WERI-Rb-1 (cell line): Measurements from ENCODE around the gene MAN2B1.
"Not testable (repeated sequence)": the region's sequence is repeated elsewhere in the genome, so short reads cannot be mapped to it uniquely, and the experiment has no call there.

Experiments
- DNase-seq: peaks from one replicate; pipeline ENCODE4 v3.0.0-alpha.2; 2020
- H3K27ac ChIP-seq: fragments of 250-450 bp; sonication (Bioruptor Pico); 2 replicates; pipeline ENCODE4 v1.5.1; 2020; ENCODE audit warnings: mild to moderate bottlenecking, moderate library complexity
- H3K27me3 ChIP-seq: fragments of 250-450 bp; sonication (Bioruptor Pico); 2 replicates; pipeline ENCODE4 v1.5.1; 2021; ENCODE audit warnings: mild to moderate bottlenecking, low read depth, moderate library complexity; ENCODE audit not compliant: insufficient read depth, severe bottlenecking
- H3K36me3 ChIP-seq: fragments of 250-450 bp; sonication (Bioruptor Pico); 2 replicates; pipeline ENCODE4 v1.5.1; 2020; ENCODE audit warnings: mild to moderate bottlenecking, moderate library complexity
- H3K4me3 ChIP-seq: 2 replicates; pipeline ENCODE4 v1.5.1; 2011; ENCODE audit warnings: low read depth, mild to moderate bottlenecking, control low read depth, low read length
- H3K9me3 ChIP-seq: fragments of 250-450 bp; sonication (Bioruptor Pico); 2 replicates; pipeline ENCODE4 v1.5.1; 2021; ENCODE audit warnings: mild to moderate bottlenecking, moderate library complexity; ENCODE audit not compliant: severe bottlenecking
- CTCF ChIP-seq: IDR thresholded peaks from 2 replicates; pipeline ENCODE4 v1.5.1; 2011; ENCODE audit warnings: low read depth, mild to moderate bottlenecking, control low read depth, inconsistent platforms, low read length

MAN2B1 gene

GRCh38 chr19:12628040-12629022, 38.2 kb downstream of the MAN2B1 start:
- Histone ChIP-seq H3K27me3 (no peaks in the 10 kb centered on the region), H3K27ac (no peak overlapping the region), H3K36me3 (peaks cover 69% of the 10 kb centered on the region), H3K4me3 (no peak overlapping the region), H3K9me3 (peaks cover 18% of the 10 kb centered on the region)
- TF ChIP-seq CTCF, result no peak
- no peak for DNase-seq

GRCh38 chr19:12626958-12627357, 39.6 kb downstream of the MAN2B1 start:
- Histone ChIP-seq H3K4me3 (no peak overlapping the region), H3K9me3 (peaks cover 18% of the 10 kb centered on the region), H3K27ac (no peak overlapping the region), H3K36me3 (peaks cover 68% of the 10 kb centered on the region), H3K27me3 (no peaks in the 10 kb centered on the region)
- DNase-seq, result no peak
- TF ChIP-seq CTCF, result no peak

DNA sequence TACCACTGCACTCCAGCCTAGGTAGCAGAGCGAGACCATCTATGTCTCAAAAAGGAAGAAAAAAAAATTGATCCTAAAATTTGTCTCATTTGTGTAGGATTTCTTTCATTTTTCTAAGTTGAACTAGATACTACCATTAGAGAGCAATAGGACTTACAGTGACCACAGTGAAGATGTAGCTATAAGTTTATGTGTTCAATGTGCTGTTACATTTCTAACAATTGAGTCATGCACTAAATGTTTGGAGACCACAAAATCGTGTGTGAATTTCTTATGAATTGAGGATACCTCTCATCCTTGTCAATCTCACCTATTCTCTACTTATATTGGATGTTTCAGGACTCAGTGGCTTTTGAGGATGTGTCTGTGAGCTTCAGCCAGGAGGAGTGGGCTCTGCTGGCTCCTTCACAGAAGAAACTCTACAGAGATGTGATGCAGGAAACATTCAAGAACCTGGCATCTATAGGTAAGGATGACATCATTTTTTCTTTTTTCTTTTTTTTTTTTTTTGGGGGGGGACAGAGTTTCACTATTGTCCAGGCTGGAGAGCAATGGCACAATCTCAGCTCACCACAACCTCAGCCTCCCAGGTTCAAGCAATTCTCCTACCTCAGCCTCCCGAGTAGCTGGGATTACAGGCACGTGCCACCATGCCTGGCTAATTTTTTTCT, 43.0 kb downstream of the MAN2B1 start:
- Histone ChIP-seq H3K27ac (no peak overlapping the region), H3K9me3 (peaks cover 14% of the 10 kb centered on the region), H3K4me3 (no peak overlapping the region), H3K27me3 (no peaks in the 10 kb centered on the region), H3K36me3 (peaks cover 51% of the 10 kb centered on the region)
- DNase-seq, result no peak
- TF ChIP-seq CTCF, result no peak

- Histone ChIP-seq H3K36me3 (peaks cover 30% of the 10 kb centered on the region), H3K27ac (peak overlapping the region; percentile 83)
- H3K9me3 ChIP-seq, H3K4me3 ChIP-seq, DNase-seq, H3K27me3 ChIP-seq: not testable (repeated sequence)
Measured at GRCh38 chr19:12621253-12622024, 45.1 kb downstream of the MAN2B1 start.

DNA sequence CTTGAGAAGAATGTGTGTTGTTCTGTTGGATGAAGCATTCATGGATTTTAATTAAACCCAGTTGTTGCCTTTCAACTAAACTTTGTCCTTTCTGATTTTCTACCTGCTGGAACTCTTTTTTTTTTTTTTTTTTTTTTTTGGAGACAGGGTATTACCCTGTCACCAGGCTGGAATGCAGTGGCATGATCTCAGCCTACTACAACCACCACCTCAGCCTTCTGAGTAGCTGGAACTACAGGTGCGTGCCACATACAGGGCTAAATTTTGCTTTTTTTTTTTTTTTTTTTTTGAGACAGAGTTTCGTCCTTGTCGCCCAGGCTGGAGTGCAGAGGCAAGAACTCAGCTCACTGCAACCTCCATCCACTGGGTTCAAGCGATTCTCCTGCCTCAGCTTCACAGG, 48.9 kb downstream of the MAN2B1 start:
- Histone ChIP-seq H3K9me3 (no peaks in the 10 kb centered on the region), H3K27me3 (no peaks in the 10 kb centered on the region), H3K4me3 (no peak overlapping the region), H3K36me3 (peaks cover 29% of the 10 kb centered on the region), H3K27ac (no peak overlapping the region)
- no peak for DNase-seq
- TF ChIP-seq CTCF, result no peak

- peak overlapping the region; percentile 89 for H3K27ac ChIP-seq
- no peaks in the 10 kb centered on the region for H3K27me3 ChIP-seq
- H3K36me3 ChIP-seq, result peaks cover 46% of the 10 kb centered on the region
- no peaks in the 10 kb centered on the region for H3K9me3 ChIP-seq
- DNase-seq, result peak; percentile 79
- peak overlapping the region; percentile 100 for H3K4me3 ChIP-seq
- TF ChIP-seq CTCF, result no peak
Measured at GRCh38 chr19:12611361-12611699, 55.2 kb downstream of the MAN2B1 start.
